ENCODE data around the gene MARK3. TPM values are rescaled to one million over a fixed set of nuclear protein-coding genes. Genes with fewer than 3 reads are reported as not detected.

The MARK3 gene
- total and polyA plus RNA-seq, 2 of the 4 experiments (the other 2 are of a cell fraction), result 78.5 to 80.5 TPM

DNA sequence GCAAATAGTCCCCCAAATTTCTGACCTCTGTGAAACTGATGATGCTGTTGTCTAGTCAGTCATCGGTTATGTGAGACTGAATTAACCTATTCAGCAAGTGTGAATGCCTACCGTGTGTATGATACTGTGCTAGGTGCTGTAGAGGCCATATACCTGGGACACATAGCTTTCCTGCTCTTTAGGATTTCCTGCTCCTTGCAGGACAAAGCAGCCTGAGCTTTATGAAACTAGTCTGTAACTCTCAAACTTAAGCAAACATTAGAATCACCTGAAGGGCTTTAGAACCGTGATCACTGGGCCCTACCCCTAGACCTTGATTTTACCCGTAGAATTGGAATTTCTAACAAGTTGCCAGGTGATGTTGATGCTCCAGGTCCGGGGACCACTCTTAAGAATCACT lies 6.9 kb downstream of the MARK3 start:
- peak overlapping the region; percentile 5; the same call in 1 of the 2 replicates for H3K4me2 ChIP-seq (ENCODE audit: low read depth, low read length)
- dilution Hi-C loops (cut with HindIII; ENCODE audit: low sequenced_read_pairs, unreplicated experiment), result no loop called here

More for the DNA sequence above, 6.9 kb downstream of the MARK3 start:
- Histone ChIP-seq H4K91ac (ENCODE audit: insufficient read depth, low read depth, low read length) (no peak overlapping the region), H3K4me3 (ENCODE audit: insufficient read depth, low read depth, low read length) (no peak overlapping the region), H2AK9ac (replicated peaks; ENCODE audit: low read depth, low read length, poor library complexity) (no peak overlapping the region), H3K56ac (ENCODE audit: extremely low read depth, insufficient read depth, low read length) (no peak overlapping the region), H4K8ac (ENCODE audit: low read depth in 2 of 2, low read length in 2 of 2) (no peak overlapping the region), H2BK5ac (ENCODE audit: low read depth, low read length, poor library complexity, severe bottlenecking) (no peak overlapping the region), H2AFZ (replicated peaks; ENCODE audit: low read length, poor library complexity) (no peak overlapping the region), H2BK15ac (ENCODE audit: low read depth, low read length) (no peak overlapping the region), H3K9ac (ENCODE audit: low read depth, low read length) (no peak overlapping the region), H3K18ac (ENCODE audit: low read depth, low read length) (no peak overlapping the region), H3K36me3 (ENCODE audit: control insufficient read depth, insufficient read depth, low read length) (no peaks in the 10 kb centered on the region), H3K14ac (replicated peaks; ENCODE audit: low read depth, low read length) (no peak overlapping the region), H3K27me3 (ENCODE audit: control insufficient read depth, insufficient read depth, low read length) (no peaks in the 10 kb centered on the region), H3K23ac (ENCODE audit: low read depth, low read length) (0 out of 2 replicates have a peak overlapping the region, but pooled peaks have one; percentile 54), H3K9me3 (ENCODE audit: control insufficient read depth, insufficient read depth, low read length) (no peaks in the 10 kb centered on the region), H4K5ac (ENCODE audit: low read depth, low read length) (no peak overlapping the region), H3K79me1 (ENCODE audit: low read depth in 1 of 2, low read length in 2 of 2) (peaks cover 0 to 36% of the 10 kb centered on the region in 2 experiments; a peak in 2 of 4 replicates), H4K20me1 (ENCODE audit: insufficient read depth, low read length) (peaks cover 94% of the 10 kb centered on the region), H3K4me1 (ENCODE audit: control insufficient read depth, insufficient read depth, low read length) (peaks cover 19% of the 10 kb centered on the region), H2AK5ac (ENCODE audit: low read depth, low read length) (no peak overlapping the region), H3K9me1 (ENCODE audit: insufficient read depth, low read length) (peaks cover 16% of the 10 kb centered on the region), H2BK20ac (ENCODE audit: low read depth, low read length) (no peak overlapping the region), H2BK120ac (ENCODE audit: low read depth, low read length) (no peak overlapping the region), H3K4ac (ENCODE audit: low read depth, low read length) (no peak overlapping the region), H3K27ac (ENCODE audit: insufficient read depth, low read length) (no peak overlapping the region)
- ChIA-PET POLR2A (ENCODE audit: unreplicated experiment) (no interaction called here), CTCF (interaction anchor here (0.5 to 1.7 kb wide), 3 partner anchors 21 to 29 kb away, joined by 4 to 5 read pairs (median 4); no protein-coding TSS in a partner anchor)
- no TSS peak for BruUV-seq (replicated peaks)
- TF ChIP-seq, protein P1, sequence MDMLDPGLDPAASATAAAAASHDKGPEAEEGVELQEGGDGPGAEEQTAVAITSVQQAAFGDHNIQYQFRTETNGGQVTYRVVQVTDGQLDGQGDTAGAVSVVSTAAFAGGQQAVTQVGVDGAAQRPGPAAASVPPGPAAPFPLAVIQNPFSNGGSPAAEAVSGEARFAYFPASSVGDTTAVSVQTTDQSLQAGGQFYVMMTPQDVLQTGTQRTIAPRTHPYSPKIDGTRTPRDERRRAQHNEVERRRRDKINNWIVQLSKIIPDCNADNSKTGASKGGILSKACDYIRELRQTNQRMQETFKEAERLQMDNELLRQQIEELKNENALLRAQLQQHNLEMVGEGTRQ (IDR thresholded peaks at IDR 0.05; ENCODE audit: low read depth, low read length), result no peak
- TF ChIP-seq RCOR1 (IDR thresholded peaks at IDR 0.05; ENCODE audit: insufficient replicate concordance, low read length), result no peak
- TF ChIP-seq MAFK (IDR thresholded peaks at IDR 0.05; ENCODE audit: low read depth, low read length), result no peak
- TF ChIP-seq CHD1 (IDR thresholded peaks at IDR 0.05; ENCODE audit: low read depth, low read length), result no peak
- TF ChIP-seq, protein P2, sequence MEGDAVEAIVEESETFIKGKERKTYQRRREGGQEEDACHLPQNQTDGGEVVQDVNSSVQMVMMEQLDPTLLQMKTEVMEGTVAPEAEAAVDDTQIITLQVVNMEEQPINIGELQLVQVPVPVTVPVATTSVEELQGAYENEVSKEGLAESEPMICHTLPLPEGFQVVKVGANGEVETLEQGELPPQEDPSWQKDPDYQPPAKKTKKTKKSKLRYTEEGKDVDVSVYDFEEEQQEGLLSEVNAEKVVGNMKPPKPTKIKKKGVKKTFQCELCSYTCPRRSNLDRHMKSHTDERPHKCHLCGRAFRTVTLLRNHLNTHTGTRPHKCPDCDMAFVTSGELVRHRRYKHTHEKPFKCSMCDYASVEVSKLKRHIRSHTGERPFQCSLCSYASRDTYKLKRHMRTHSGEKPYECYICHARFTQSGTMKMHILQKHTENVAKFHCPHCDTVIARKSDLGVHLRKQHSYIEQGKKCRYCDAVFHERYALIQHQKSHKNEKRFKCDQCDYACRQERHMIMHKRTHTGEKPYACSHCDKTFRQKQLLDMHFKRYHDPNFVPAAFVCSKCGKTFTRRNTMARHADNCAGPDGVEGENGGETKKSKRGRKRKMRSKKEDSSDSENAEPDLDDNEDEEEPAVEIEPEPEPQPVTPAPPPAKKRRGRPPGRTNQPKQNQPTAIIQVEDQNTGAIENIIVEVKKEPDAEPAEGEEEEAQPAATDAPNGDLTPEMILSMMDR (conservative IDR thresholded peaks at IDR 0.05; ENCODE audit: low read depth, low read length), result no peak
- no peak for TF ChIP-seq POLR2A (IDR thresholded peaks at IDR 0.05; ENCODE audit: low read depth, low read length)
- no peak for TF ChIP-seq RFX5 (IDR thresholded peaks at IDR 0.05; ENCODE audit: low read depth, low read length)
- TF ChIP-seq, protein P3, sequence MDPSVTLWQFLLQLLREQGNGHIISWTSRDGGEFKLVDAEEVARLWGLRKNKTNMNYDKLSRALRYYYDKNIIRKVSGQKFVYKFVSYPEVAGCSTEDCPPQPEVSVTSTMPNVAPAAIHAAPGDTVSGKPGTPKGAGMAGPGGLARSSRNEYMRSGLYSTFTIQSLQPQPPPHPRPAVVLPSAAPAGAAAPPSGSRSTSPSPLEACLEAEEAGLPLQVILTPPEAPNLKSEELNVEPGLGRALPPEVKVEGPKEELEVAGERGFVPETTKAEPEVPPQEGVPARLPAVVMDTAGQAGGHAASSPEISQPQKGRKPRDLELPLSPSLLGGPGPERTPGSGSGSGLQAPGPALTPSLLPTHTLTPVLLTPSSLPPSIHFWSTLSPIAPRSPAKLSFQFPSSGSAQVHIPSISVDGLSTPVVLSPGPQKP (IDR thresholded peaks at IDR 0.05; ENCODE audit: borderline replicate concordance, low read depth, low read length), result no peak
- no peak for TF ChIP-seq FOS (IDR thresholded peaks at IDR 0.05; ENCODE audit: low read depth, low read length)
- DNase-seq (no peak), ATAC-seq (ENCODE audit: low read depth) (no peak)
- in situ Hi-C loops (cut with MboI; ENCODE audit: low sequenced_read_pairs) (no loop called here), intact Hi-C loops (cut with micrococcal nuclease) (no loop called here)
- WGBS, 2 experiments (ENCODE audit: extremely low coverage in 2 of 2, insufficient read length in 1 of 2), result no CpG with 5 or more reads among the region's 5 CpGs

All from IMR-90 (cell line).